Caco-2 (cell line): ENCODE results near the gene PTPN3. TPM values are rescaled to one million over a fixed set of nuclear protein-coding genes. Genes with fewer than 3 reads are reported as not detected.

ENCODE experiments used
- BruUV-seq: library from RNA; stranded (reverse); fragments of 400-500 nt; replicated peaks from 2 replicates; lab custom pipeline; 2021; lab: Mats Ljungman, UMichigan
- CTCF ChIA-PET: fragments of 300-600 bp; sonication (Branson Sonifier 250); formaldehyde crosslinking; loops from one replicate; lab custom pipeline; 2022; ENCODE audit warnings: antibody characterized with exemption; lab: Charles Lee
- POLR2A ChIA-PET: fragments of 300-600 bp; sonication (Branson Sonifier 250); formaldehyde crosslinking; loops from one replicate; lab custom pipeline; 2022; ENCODE audit warnings: antibody characterized with exemption; lab: Charles Lee
- DNase-seq, 2 experiments: peaks; one replicate each; pipeline versions ENCODE4 v3.0.0 to v3.0.0-alpha.2; 2020 to 2022
- H3K27me3 ChIP-seq: replicated peaks from 2 replicates; pipeline ENCODE4 v1.6.0; 2011; ENCODE audit warnings: low read length; ENCODE audit not compliant: control insufficient read depth, insufficient read depth
- H3K36me3 ChIP-seq: 2 replicates; pipeline ENCODE4 v1.5.1; 2011; ENCODE audit warnings: low read length; ENCODE audit not compliant: control insufficient read depth, insufficient read depth
- H3K4me1 ChIP-seq: fragments of 250-450 bp; sonication (Bioruptor Pico); 2 replicates; pipeline ENCODE4 v1.5.1; 2020; ENCODE audit warnings: mild to moderate bottlenecking
- H3K4me3 ChIP-seq: 2 replicates; pipeline ENCODE4 v1.5.1; 2011; ENCODE audit warnings: low read depth, mild to moderate bottlenecking, control low read depth, low read length
- H3K9me3 ChIP-seq: fragments of 250-450 bp; sonication (Bioruptor Pico); 2 replicates; pipeline ENCODE4 v1.5.1; 2020; ENCODE audit warnings: mild to moderate bottlenecking, moderate library complexity
- H3K27ac Mint-ChIP-seq: one replicate; pipeline ENCODE4 v1.8.0; 2022; ENCODE audit warnings: mixed read lengths; ENCODE audit not compliant: unreplicated experiment
- H3K27me3 Mint-ChIP-seq: one replicate; pipeline ENCODE4 v1.8.0; 2022; ENCODE audit warnings: mixed read lengths; ENCODE audit not compliant: insufficient read depth, unreplicated experiment
- H3K36me3 Mint-ChIP-seq: one replicate; pipeline ENCODE4 v1.8.0; 2022; ENCODE audit warnings: mild to moderate bottlenecking, mixed read lengths; ENCODE audit not compliant: insufficient read depth, unreplicated experiment
- H3K4me1 Mint-ChIP-seq: one replicate; pipeline ENCODE4 v1.8.0; 2022; ENCODE audit warnings: low read depth, mixed read lengths; ENCODE audit not compliant: unreplicated experiment
- H3K4me3 Mint-ChIP-seq: one replicate; pipeline ENCODE4 v1.8.0; 2022; ENCODE audit warnings: mild to moderate bottlenecking, moderate library complexity, mixed read lengths; ENCODE audit not compliant: unreplicated experiment
- H3K9me3 Mint-ChIP-seq: one replicate; pipeline ENCODE4 v1.8.0; 2022; ENCODE audit warnings: mixed read lengths; ENCODE audit not compliant: unreplicated experiment
- CTCF ChIP-seq, 2 experiments: fragments of 200-600 bp in 1 of 2; IDR thresholded peaks; 1 replicate in 1 of 2; 2 replicates in 1 of 2; pipeline versions ENCODE4 v1.5.1 to v1.8.0; 2011 to 2022; ENCODE audit warnings: antibody characterized with exemption in 1 of 2, control low read depth in 1 of 2, inconsistent platforms in 1 of 2, low read depth in 1 of 2, low read length in 1 of 2, mild to moderate bottlenecking in 1 of 2, moderate library complexity in 1 of 2; ENCODE audit not compliant: insufficient read depth in 1 of 2, severe bottlenecking in 1 of 2, unreplicated experiment in 1 of 2
- intact Hi-C: fragments of 100-400 bp; cut with micrococcal nuclease; formaldehyde crosslinking; loops from one replicate; pipeline ENCODE4 v1.10.0; 2022; ENCODE audit not compliant: unreplicated experiment
- total RNA-seq: library from RNA; stranded (reverse); gene quantifications from 2 replicates; pipeline ENCODE4 v1.2.3, GENCODE V29; 2022

The PTPN3 gene
- total RNA-seq, 1 experiment from 2014 or later = 12.4 TPM

GRCh38 chr9:109433476-109433875, 64.6 kb downstream of the PTPN3 start:
- Mint-ChIP-seq H3K4me1 (no peaks in the 10 kb centered on the region), H3K36me3 (no peaks in the 10 kb centered on the region), H3K9me3 (no peaks in the 10 kb centered on the region), H3K4me3 (no peak overlapping the region), H3K27ac (no peak overlapping the region), H3K27me3 (no peaks in the 10 kb centered on the region)
- intact Hi-C loops = no loop called here
- H3K9me3 ChIP-seq = no peaks in the 10 kb centered on the region
- POLR2A ChIA-PET = no interaction called here
- H3K4me3 ChIP-seq = no peak overlapping the region
- CTCF ChIA-PET = no interaction called here
- no peak for DNase-seq
- H3K4me1 ChIP-seq = no peaks in the 10 kb centered on the region
- no peaks in the 10 kb centered on the region for H3K27me3 ChIP-seq
- peaks cover 2% of the 10 kb centered on the region; the same call in 1 of the 2 replicates for H3K36me3 ChIP-seq
- BruUV-seq = no TSS peak
- no peak for TF ChIP-seq CTCF (IDR thresholded peaks at IDR 0.05; ENCODE audit: insufficient read depth in 1 of 2, low read depth in 1 of 2, low read length in 1 of 2, severe bottlenecking in 1 of 2, unreplicated experiment in 1 of 2)

GRCh38 chr9:109430231-109430630, 67.9 kb downstream of the PTPN3 start:
- POLR2A ChIA-PET = no interaction called here
- H3K4me1 Mint-ChIP-seq = no peaks in the 10 kb centered on the region
- no peak for DNase-seq

GRCh38 chr9:109428854-109429253, 69.3 kb downstream of the PTPN3 start:
- Mint-ChIP-seq H3K4me1 (no peaks in the 10 kb centered on the region), H3K36me3 (no peaks in the 10 kb centered on the region), H3K4me3 (no peak overlapping the region), H3K27me3 (no peaks in the 10 kb centered on the region), H3K27ac (no peak overlapping the region), H3K9me3 (no peaks in the 10 kb centered on the region)
- CTCF ChIA-PET = no interaction called here
- Histone ChIP-seq H3K27me3 (no peaks in the 10 kb centered on the region), H3K4me1 (no peaks in the 10 kb centered on the region), H3K9me3 (no peaks in the 10 kb centered on the region), H3K4me3 (no peak overlapping the region), H3K36me3 (no peaks in the 10 kb centered on the region)
- intact Hi-C loops = no loop called here
- DNase-seq = no peak
- no peak for TF ChIP-seq CTCF (IDR thresholded peaks at IDR 0.05; ENCODE audit: insufficient read depth in 1 of 2, low read depth in 1 of 2, low read length in 1 of 2, severe bottlenecking in 1 of 2, unreplicated experiment in 1 of 2)
- POLR2A ChIA-PET = no interaction called here
- no TSS peak for BruUV-seq

More at GRCh38 chr9:109430231-109430630, 67.9 kb downstream of the PTPN3 start:
- CTCF ChIA-PET = no interaction called here
- Mint-ChIP-seq H3K9me3 (no peaks in the 10 kb centered on the region), H3K36me3 (no peaks in the 10 kb centered on the region), H3K27ac (no peak overlapping the region), H3K4me3 (no peak overlapping the region), H3K27me3 (no peaks in the 10 kb centered on the region)
- no TSS peak for BruUV-seq
- no peak for TF ChIP-seq CTCF (IDR thresholded peaks at IDR 0.05; ENCODE audit: insufficient read depth in 1 of 2, low read depth in 1 of 2, low read length in 1 of 2, severe bottlenecking in 1 of 2, unreplicated experiment in 1 of 2)
- intact Hi-C loops = no loop called here
- no peaks in the 10 kb centered on the region for H3K9me3 ChIP-seq
- H3K4me3 ChIP-seq = no peak overlapping the region
- peaks cover 2% of the 10 kb centered on the region; the same call in 1 of the 2 replicates for H3K36me3 ChIP-seq
- H3K27me3 ChIP-seq = no peaks in the 10 kb centered on the region
- H3K4me1 ChIP-seq = no peaks in the 10 kb centered on the region
